NCI-H510A treated with DMSO at 0.1 percent for 48 hours (cell line): ENCODE results near the gene TAT.

Experiments used
- DNase-seq: peaks from one replicate; lab custom pipeline; 2025; lab: John Stamatoyannopoulos, UW

TAT gene

DNA sequence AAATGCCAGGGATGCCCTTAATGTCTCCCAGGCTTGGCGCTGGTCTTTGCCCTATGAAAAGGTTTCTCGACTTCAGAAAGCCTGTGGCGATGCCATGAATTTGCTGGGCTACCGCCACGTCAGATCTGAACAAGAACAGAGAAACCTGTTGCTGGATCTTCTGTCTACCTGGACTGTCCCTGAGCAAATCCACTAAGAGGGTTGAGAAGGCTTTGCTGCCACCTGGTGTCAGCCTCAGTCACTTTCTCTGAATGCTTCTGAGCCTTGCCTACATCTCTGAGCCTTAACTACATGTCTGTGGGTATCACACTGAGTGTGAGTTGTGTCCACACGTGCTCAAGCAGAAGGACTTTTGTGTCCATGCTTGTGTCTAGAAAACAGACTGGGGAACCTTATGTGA, 39.2 kb downstream of the TAT start:
- DNase-seq: peak; percentile 41

DNA sequence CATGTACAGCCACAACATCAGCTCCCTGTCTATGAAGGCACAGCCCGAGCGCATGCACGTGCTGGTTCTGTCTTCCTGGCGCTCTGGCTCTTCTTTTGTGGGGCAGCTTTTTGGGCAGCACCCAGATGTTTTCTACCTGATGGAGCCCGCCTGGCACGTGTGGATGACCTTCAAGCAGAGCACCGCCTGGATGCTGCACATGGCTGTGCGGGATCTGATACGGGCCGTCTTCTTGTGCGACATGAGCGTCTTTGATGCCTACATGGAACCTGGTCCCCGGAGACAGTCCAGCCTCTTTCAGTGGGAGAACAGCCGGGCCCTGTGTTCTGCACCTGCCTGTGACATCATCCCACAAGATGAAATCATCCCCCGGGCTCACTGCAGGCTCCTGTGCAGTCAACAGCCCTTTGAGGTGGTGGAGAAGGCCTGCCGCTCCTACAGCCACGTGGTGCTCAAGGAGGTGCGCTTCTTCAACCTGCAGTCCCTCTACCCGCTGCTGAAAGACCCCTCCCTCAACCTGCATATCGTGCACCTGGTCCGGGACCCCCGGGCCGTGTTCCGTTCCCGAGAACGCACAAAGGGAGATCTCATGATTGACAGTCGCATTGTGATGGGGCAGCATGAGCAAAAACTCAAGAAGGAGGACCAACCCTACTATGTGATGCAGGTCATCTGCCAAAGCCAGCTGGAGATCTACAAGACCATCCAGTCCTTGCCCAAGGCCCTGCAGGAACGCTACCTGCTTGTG, 40.0 kb downstream of the TAT start:
- no peak for DNase-seq

DNA sequence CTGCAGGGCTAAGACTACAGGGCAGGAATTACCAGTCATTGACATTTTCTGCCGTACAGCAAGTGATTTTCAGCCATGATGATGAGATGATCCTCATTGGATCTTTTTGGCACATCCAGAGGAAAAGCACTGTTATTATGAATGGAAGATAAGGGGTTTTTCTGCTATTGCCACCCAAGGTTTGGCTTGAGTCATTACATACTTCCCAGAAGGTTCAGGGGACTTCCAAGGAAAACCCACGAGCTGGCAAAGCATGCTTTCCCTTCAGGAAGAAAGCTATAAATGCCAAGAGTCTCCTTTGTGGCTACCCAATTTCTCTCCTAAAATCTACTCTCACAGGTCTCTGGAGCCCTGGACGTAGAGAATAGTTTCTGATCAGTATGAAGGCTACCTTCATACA, 44.5 kb downstream of the TAT start:
- DNase-seq: no peak

DNA sequence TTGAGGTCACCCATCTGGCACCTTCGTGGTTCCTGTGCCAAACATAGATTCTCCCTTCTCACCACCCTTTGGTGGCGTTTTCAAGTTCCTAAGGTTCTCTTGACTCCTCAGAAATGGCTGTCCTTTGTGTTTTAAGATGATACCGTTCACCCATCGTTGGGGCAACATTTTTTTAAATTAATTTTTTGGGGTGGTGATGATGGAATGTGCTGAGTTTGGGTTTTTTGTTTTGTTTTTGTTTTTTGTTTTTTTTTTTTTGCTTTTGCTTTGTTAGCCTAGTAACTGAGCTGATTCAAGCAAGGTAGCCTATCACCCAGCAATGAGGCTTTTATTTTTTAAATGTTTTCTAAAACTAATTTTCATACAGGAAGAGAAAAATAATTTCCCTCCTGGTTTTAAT, 48.0 kb downstream of the TAT start:
- no peak for DNase-seq

DNA sequence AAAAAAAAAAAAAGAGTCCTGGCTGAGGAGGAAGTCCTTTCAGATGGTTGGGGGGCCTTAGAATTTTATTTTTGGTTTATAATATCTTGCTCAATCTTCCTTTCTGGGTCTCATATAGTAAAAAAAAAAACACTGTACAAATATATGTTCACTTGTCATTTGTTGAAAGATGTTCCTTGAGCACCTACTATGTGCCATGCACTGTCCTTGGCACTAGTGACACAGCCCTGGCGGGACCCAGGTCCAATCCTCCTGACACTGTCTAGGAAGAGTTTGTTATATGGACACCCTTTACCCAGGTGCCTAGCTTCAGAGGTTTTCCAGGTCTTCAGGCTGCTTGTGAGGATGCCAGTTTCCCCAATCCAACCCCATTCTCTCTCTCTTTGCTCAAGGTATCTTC, 48.6 kb downstream of the TAT start:
- DNase-seq: no peak

DNA sequence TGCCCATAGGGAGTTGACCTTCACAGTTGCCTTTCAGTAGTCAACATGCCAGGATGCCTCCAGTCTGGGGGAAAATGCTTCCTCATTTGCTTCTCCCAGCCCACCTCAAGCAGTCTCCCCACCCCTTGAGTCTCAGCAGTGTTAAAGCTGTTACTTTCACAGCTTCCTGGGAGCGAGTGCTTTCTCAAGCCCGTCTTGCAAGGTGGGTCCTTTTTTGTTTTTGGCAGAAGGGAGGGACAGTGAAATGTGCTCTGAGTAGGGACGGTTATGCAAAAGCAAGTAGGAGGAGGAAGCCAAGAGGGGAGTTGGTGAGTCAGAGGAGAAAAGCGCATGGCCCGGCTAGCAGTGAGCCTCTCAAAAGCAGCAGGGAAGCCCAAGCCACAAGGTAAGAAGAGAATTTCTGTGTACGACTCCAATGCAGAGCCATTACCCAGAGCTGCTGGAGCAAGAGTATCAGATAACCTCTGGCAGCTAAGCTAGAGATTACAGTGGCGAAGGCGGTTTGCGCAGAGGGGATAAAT, 50.7 kb downstream of the TAT start, which contains the start of gene CHST4:
CHST4 (plus strand) TSS at position 316 of the 521 bp plus-strand sequence. CDS start 10,252 bp downstream, outside the sequence.
- peak; percentile 21 for DNase-seq

DNA sequence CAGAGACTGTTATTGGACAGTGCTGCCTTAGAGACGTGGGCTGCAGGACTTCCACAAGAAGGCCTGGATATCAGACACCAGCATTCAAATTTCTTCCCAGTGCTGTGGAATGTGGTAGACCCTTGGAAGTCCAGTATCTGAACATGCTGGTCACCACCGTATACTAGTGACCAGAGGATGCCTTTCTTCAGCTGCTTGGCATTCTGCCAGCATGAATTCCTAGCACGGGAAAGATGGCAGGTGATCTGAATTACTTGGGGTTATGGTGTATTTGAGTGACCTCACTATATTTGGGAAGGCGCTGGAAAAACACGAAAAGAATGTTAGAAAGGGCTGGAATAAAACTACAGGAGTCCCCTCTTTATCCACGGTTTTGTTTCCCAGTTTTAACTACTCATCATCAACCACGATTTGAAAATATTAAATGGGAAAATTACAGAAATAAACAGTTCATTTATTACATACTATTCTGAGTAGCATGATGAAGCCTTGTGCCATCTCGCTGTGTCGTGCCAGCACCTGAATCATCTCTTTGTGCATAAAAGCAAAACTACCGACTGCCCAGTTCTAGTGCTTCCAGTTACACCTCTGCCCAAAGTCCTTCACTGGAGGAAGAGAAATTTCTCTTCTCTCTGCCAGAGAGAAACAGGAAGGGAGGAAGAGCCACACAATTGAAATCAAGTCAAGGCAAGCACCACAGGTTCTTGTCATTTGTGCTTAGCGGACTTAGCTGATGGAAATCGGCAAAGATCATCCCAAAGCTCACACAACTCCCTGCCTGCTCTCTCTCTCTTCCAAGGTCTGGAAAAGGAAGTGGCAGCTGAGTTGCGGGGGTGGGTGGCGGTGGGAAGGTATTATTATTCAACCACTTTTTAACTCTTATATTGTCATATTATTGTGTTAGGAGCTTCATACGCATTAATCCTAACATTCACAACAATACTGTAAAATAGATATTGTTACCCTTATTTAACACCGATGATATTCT, 52.0 kb downstream of the TAT start:
- DNase-seq: no peak

DNA sequence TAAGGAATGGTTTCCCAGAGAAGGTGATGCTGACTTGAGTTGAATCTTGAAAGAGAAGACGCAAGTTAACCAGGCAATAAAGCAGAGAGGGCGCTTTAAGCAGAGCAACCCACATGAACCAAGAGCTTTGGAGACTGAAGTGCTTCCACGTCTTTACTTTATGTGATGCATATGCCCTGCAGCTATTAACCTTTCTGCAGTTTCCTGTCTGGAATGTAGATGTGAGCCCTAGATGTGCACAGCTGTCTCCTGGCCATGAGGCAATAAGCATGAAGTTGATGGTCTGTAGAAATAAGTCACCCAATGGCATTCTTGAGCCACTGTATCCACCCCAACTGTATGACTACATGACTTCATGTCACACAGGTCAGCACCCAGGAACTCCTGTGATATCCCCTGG, 56.3 kb downstream of the TAT start:
- no peak for DNase-seq
